Endodermal cell (in vitro differentiated cells): ENCODE results near the gene CYP4B1. TPM values are rescaled to one million over a fixed set of nuclear protein-coding genes. Genes with fewer than 3 reads are reported as not detected.

Experiments used
- DNase-seq: peaks from one replicate; pipeline ENCODE4 v3.0.0-alpha.2; 2017
- H3K27ac ChIP-seq: 2 replicates; pipeline ENCODE4 v1.5.1; 2013; ENCODE audit warnings: mild to moderate bottlenecking, low read depth, low read length, moderate library complexity
- H3K27me3 ChIP-seq: 2 replicates; pipeline ENCODE4 v1.6.1; 2013; ENCODE audit warnings: mild to moderate bottlenecking, low read length, moderate library complexity; ENCODE audit not compliant: insufficient read depth, control insufficient read depth, poor library complexity, severe bottlenecking
- H3K36me3 ChIP-seq: 2 replicates; pipeline ENCODE4 v1.7.0; 2013; ENCODE audit warnings: mild to moderate bottlenecking, low read length, moderate library complexity; ENCODE audit not compliant: control insufficient read depth, insufficient read depth
- H3K4me1 ChIP-seq: one replicate; pipeline ENCODE4 v1.7.0; 2013; ENCODE audit warnings: low read length; ENCODE audit not compliant: control insufficient read depth, insufficient read depth
- H3K4me3 ChIP-seq: 2 replicates; pipeline ENCODE4 v1.5.1; 2013; ENCODE audit warnings: mild to moderate bottlenecking, low read length, moderate library complexity
- H3K9ac ChIP-seq: 2 replicates; pipeline ENCODE4 v1.6.1; 2013; ENCODE audit warnings: mild to moderate bottlenecking, low read length, moderate library complexity; ENCODE audit not compliant: poor library complexity, severe bottlenecking; ENCODE audit errors: extremely low read depth
- H3K9me3 ChIP-seq: 2 replicates; pipeline ENCODE4 v1.6.1; 2013; ENCODE audit warnings: mild to moderate bottlenecking, low read length, moderate library complexity; ENCODE audit not compliant: control insufficient read depth
- H3K27ac Mint-ChIP-seq: 2 replicates; pipeline ENCODE4 v1.8.0; 2020; ENCODE audit warnings: mixed read lengths
- H3K27me3 Mint-ChIP-seq: 2 replicates; pipeline ENCODE4 v1.8.0; 2021; ENCODE audit warnings: mild to moderate bottlenecking, mixed read lengths; ENCODE audit not compliant: insufficient read depth
- H3K36me3 Mint-ChIP-seq: 2 replicates; pipeline ENCODE4 v1.8.0; 2020; ENCODE audit warnings: low read depth, mixed read lengths
- H3K4me1 Mint-ChIP-seq: 2 replicates; pipeline ENCODE4 v1.8.0; 2020; ENCODE audit warnings: mixed read lengths
- H3K4me3 Mint-ChIP-seq: 2 replicates; pipeline ENCODE4 v1.8.0; 2020; ENCODE audit warnings: mild to moderate bottlenecking, moderate library complexity, mixed read lengths
- H3K9me3 Mint-ChIP-seq: 2 replicates; pipeline ENCODE4 v1.8.0; 2020; ENCODE audit warnings: mild to moderate bottlenecking, mixed read lengths
- CTCF ChIP-seq: fragments of 200-600 bp; sonication (generic); conservative IDR thresholded peaks from 2 replicates; pipeline ENCODE4 v1.5.0; 2021; ENCODE audit warnings: antibody characterized with exemption, mild to moderate bottlenecking
- WGBS, 2 experiments: methylation state at CpG; one replicate each; pipeline versions ENCODE4 v1.1.5 to v1.1.7; 2013; ENCODE audit warnings: missing lambda C conversion rate in 2 of 2, mixed read lengths in 1 of 2; ENCODE audit not compliant: insufficient coverage in 1 of 2, insufficient read length in 1 of 2; 5-methylcytosine and 5-hydroxymethylcytosine counted together
- long read RNA-seq, 4 experiments: library from polyadenylated mRNA in 2 of 4; library from RNA in 1 of 4; library from capped mRNA in 1 of 4; stranded (forward) in 3 of 4; unstranded in 1 of 4; transcript quantifications; one replicate each; pipeline ENCODE4 v2.0.0, GENCODE V29; 2020 to 2021; ENCODE audit warnings: inconsistent platforms in 1 of 4
- polyA plus RNA-seq, 2 experiments: library from polyadenylated mRNA; stranded (reverse); fragments of 50-300 nt; gene quantifications; one replicate each; pipeline ENCODE4 v1.2.3, GENCODE V29; 2013
- total RNA-seq, 2 donors: library from RNA; stranded (reverse); fragmentation: NEBNext Ultra II Directional in 1 of 2; extraction: Animal tissue kit (Norgen Biotek cat#: 25700) in 1 of 2; gene quantifications; 2 replicates in 1 of 2; 3 replicates in 1 of 2; pipeline ENCODE4 v1.2.1, GENCODE V29; 2021

The CYP4B1 gene
- total RNA-seq, result 1 to 10 TPM in 1 of 2 donors, under 1 TPM in 1; 0.92 to 2.0 TPM
- 0.36 TPM for polyA plus RNA-seq (2013, experiment 1 of 2)
- polyA plus RNA-seq (2013, experiment 2 of 2), result not detected
- long read RNA-seq, experiment 1, result 0 reads
- long read RNA-seq, experiment 2, partial matches to known transcripts, result 0 of 1 reads
- long read RNA-seq, experiment 2, other reads (novel, unspliced or antisense), result 1 of 1 reads
- long read RNA-seq, experiment 3, partial matches to known transcripts, result 0 of 1 reads
- long read RNA-seq, experiment 3, other reads (novel, unspliced or antisense), result 1 of 1 reads
- long read RNA-seq, experiment 4, result 0 reads

DNA sequence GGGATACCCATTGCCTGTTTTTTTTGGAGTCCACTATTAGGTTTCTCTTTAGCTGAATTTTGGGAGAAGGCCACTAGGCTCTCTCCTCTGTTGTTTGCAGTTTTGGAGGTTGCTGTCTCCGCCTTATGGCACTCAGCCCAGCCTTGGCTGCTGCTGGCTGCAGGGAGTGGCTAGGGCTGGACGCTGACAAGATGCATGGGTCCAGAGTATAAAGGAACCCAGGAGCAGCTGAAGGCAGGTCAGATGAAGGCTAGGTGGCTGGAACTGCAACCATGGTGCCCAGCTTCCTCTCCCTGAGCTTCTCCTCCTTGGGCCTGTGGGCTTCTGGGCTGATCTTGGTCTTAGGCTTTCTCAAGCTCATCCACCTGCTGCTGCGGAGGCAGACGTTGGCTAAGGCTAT is at the start of gene CYP4B1:
Gene CYP4B1 (plus strand): TSS at position 237 of the 400 bp plus-strand sequence. CDS start 36 bp downstream, at position 273.
- no peak for DNase-seq
- H3K36me3 ChIP-seq, result no peaks in the 10 kb centered on the region
- Mint-ChIP-seq H3K27me3 (peaks cover 38% of the 10 kb centered on the region), H3K36me3 (no peaks in the 10 kb centered on the region), H3K9me3 (peaks cover 3% of the 10 kb centered on the region), H3K27ac (no peak within 1 kb of the TSS), H3K4me3 (no peak within 1 kb of the TSS), H3K4me1 (peaks cover 4% of the 10 kb centered on the region)
- no peak within 1 kb of the TSS for H3K9ac ChIP-seq
- H3K4me3 ChIP-seq, result no peak within 1 kb of the TSS
- TF ChIP-seq CTCF, result no peak
- H3K27me3 ChIP-seq, result no peaks in the 10 kb centered on the region
- WGBS, 2 experiments, result 71 to 91% methylated on average over 1 to 4 of the region's 4 CpGs
- no peak within 1 kb of the TSS for H3K27ac ChIP-seq
- H3K9me3 ChIP-seq, result no peaks in the 10 kb centered on the region
- H3K4me1 ChIP-seq, result peaks cover 7% of the 10 kb centered on the region

GRCh38 chr1:46749404-46749803 is 49.4 kb upstream of the CYP4B1 start:
- Mint-ChIP-seq H3K27ac (no peak overlapping the region), H3K4me3 (no peak overlapping the region), H3K9me3 (no peaks in the 10 kb centered on the region), H3K27me3 (peaks cover 24% of the 10 kb centered on the region), H3K36me3 (no peaks in the 10 kb centered on the region), H3K4me1 (peaks cover 17% of the 10 kb centered on the region)
- H3K36me3 ChIP-seq, result no peaks in the 10 kb centered on the region
- H3K4me1 ChIP-seq, result peaks cover 7% of the 10 kb centered on the region
- no peak for TF ChIP-seq CTCF
- no peaks in the 10 kb centered on the region for H3K9me3 ChIP-seq
- H3K27ac ChIP-seq, result no peak overlapping the region
- DNase-seq, result no peak
- no peak overlapping the region for H3K9ac ChIP-seq
- H3K27me3 ChIP-seq, result peaks cover 13% of the 10 kb centered on the region
- WGBS, 2 experiments, result 100% methylated on average over 1 of the region's 1 CpG; no CpG with 5 or more reads in 1 of the 2 experiments
- H3K4me3 ChIP-seq, result no peak overlapping the region

DNA sequence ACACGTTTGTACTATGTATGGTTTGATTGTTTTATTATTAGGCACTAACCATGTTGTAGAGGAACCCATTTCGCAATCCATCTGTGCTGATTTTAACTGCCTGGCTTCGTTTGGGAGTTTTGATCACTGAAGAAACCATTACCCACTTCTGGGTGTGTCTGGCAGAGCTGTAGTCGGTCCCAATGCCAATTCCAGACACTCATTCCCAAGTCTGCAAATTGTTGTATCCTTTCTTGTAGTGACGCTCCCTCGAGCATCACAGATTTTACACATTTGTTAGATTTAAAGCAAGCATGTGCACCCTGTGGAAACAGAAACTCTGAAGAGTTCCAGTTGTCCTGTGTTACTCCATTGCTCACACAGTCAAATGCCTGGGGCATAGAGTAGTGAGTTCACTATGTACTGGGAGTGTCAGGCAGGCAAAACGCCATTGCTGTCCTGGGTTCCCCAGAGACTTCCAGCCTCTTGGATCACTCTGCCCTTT is 48.9 kb upstream of the CYP4B1 start:
- no peak overlapping the region for H3K27ac Mint-ChIP-seq
- H3K9me3 Mint-ChIP-seq, result no peaks in the 10 kb centered on the region
- no peaks in the 10 kb centered on the region for H3K36me3 ChIP-seq
- DNase-seq, result no peak
- H3K4me3 ChIP-seq, result no peak overlapping the region
- H3K36me3 Mint-ChIP-seq, result no peaks in the 10 kb centered on the region
- no peak overlapping the region for H3K4me3 Mint-ChIP-seq
- peaks cover 13% of the 10 kb centered on the region for H3K27me3 ChIP-seq
- no peaks in the 10 kb centered on the region for H3K9me3 ChIP-seq
- no peak overlapping the region for H3K9ac ChIP-seq
- peaks cover 7% of the 10 kb centered on the region for H3K4me1 ChIP-seq
- H3K27ac ChIP-seq, result no peak overlapping the region
- H3K27me3 Mint-ChIP-seq, result peaks cover 24% of the 10 kb centered on the region
- no peak for TF ChIP-seq CTCF
- WGBS, 2 experiments, result 86 to 94% methylated on average over 5 to 7 of the region's 7 CpGs
- peaks cover 22% of the 10 kb centered on the region for H3K4me1 Mint-ChIP-seq
